ENCODE data around the gene LIMK1.

The LIMK1 gene

DNA sequence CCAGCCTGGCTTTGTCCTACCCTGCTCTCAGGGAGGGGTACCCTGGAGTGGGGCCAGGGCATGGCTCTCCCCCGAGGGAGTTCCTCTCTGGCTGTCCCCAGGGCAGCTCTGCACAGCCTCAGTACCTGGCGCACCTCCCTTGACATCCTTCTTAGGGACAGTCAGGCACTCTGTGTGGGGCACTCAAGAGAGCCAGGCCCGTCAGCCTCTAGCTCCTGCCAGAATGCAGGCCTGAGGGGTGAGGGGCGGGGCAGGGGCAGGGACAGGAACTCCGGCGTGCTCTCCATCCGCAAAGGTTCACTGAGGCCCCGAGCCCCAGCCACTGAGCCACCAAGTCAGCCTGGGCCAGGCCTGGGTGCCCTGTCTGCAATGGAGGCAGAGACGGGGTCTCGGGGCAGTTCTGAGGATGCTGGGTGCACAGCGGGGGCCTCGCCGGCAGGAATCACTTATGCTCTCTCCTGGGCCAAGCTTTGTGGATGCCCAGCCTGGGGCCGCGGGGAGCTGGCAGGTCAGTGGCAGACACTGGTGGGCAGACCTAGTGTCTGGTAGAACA is 10.1 kb downstream of the LIMK1 start:
- H3K4me3 ChIP-seq (ENCODE audit: low read length) = no peak overlapping the region
- H3K9me3 ChIP-seq (replicated peaks; ENCODE audit: insufficient read depth, low read length) = no peaks in the 10 kb centered on the region
- no peak overlapping the region for H3K4me2 ChIP-seq (ENCODE audit: low read depth, low read length)
- no peak overlapping the region for H3K9ac ChIP-seq (ENCODE audit: low read length)
- no peaks in the 10 kb centered on the region for H3K36me3 ChIP-seq (replicated peaks; ENCODE audit: insufficient read depth, low read length)
- no peak overlapping the region for H2AFZ ChIP-seq (ENCODE audit: low read length)
- H3F3A ChIP-seq (ENCODE audit: insufficient read depth, low read length) = no peaks in the 10 kb centered on the region
- no peak for TF ChIP-seq CTCF (IDR thresholded peaks at IDR 0.05; ENCODE audit: low read length)
- TF ChIP-seq EZH2 (optimal IDR thresholded peaks at IDR 0.05; ENCODE audit: low read depth, low read length) = no peak
- no peak for TF ChIP-seq EZH2phosphoT487 (IDR thresholded peaks at IDR 0.05; ENCODE audit: low read length)
- H4K20me1 ChIP-seq (ENCODE audit: insufficient read depth, low read length) = no peaks in the 10 kb centered on the region
- no peak for DNase-seq
- no peaks in the 10 kb centered on the region for H3K27me3 ChIP-seq (replicated peaks; ENCODE audit: insufficient read depth, low read length)
- H3K4me1 ChIP-seq (ENCODE audit: low read length) = no peaks in the 10 kb centered on the region
- no peaks in the 10 kb centered on the region for H3K79me2 ChIP-seq (ENCODE audit: low read length)
- H3K27ac ChIP-seq (ENCODE audit: low read length) = no peak overlapping the region
- no peaks in the 10 kb centered on the region for H3K9me2 ChIP-seq (replicated peaks; ENCODE audit: insufficient read depth, low read length)

GRCh38 chr7:74094224-74095101 is 10.9 kb downstream of the LIMK1 start:
- Histone ChIP-seq H2AFZ (ENCODE audit: low read length) (no peak overlapping the region), H3K4me3 (ENCODE audit: low read length) (no peak overlapping the region), H3K4me1 (ENCODE audit: low read length) (no peaks in the 10 kb centered on the region), H3F3A (ENCODE audit: insufficient read depth, low read length) (no peaks in the 10 kb centered on the region), H4K20me1 (ENCODE audit: insufficient read depth, low read length) (no peaks in the 10 kb centered on the region), H3K9me3 (replicated peaks; ENCODE audit: insufficient read depth, low read length) (no peaks in the 10 kb centered on the region), H3K9me2 (replicated peaks; ENCODE audit: insufficient read depth, low read length) (no peaks in the 10 kb centered on the region), H3K27ac (ENCODE audit: low read length) (no peak overlapping the region), H3K27me3 (replicated peaks; ENCODE audit: insufficient read depth, low read length) (no peaks in the 10 kb centered on the region), H3K36me3 (replicated peaks; ENCODE audit: insufficient read depth, low read length) (no peaks in the 10 kb centered on the region), H3K4me2 (ENCODE audit: low read depth, low read length) (no peak overlapping the region), H3K79me2 (ENCODE audit: low read length) (no peaks in the 10 kb centered on the region), H3K9ac (ENCODE audit: low read length) (no peak overlapping the region)
- no peak for DNase-seq
- no peak for TF ChIP-seq EZH2phosphoT487 (IDR thresholded peaks at IDR 0.05; ENCODE audit: low read length)
- TF ChIP-seq EZH2 (optimal IDR thresholded peaks at IDR 0.05; ENCODE audit: low read depth, low read length) = no peak
- TF ChIP-seq CTCF (IDR thresholded peaks at IDR 0.05; ENCODE audit: low read length) = no peak

- Histone ChIP-seq H3K9me3 (replicated peaks; ENCODE audit: insufficient read depth, low read length) (no peaks in the 10 kb centered on the region), H3K4me2 (ENCODE audit: low read depth, low read length) (no peak overlapping the region), H3K79me2 (ENCODE audit: low read length) (no peaks in the 10 kb centered on the region), H3K9me2 (replicated peaks; ENCODE audit: insufficient read depth, low read length) (no peaks in the 10 kb centered on the region), H3K4me3 (ENCODE audit: low read length) (no peak overlapping the region), H3F3A (ENCODE audit: insufficient read depth, low read length) (no peaks in the 10 kb centered on the region), H3K36me3 (replicated peaks; ENCODE audit: insufficient read depth, low read length) (no peaks in the 10 kb centered on the region), H3K27ac (ENCODE audit: low read length) (no peak overlapping the region), H3K9ac (ENCODE audit: low read length) (no peak overlapping the region), H3K27me3 (replicated peaks; ENCODE audit: insufficient read depth, low read length) (no peaks in the 10 kb centered on the region), H4K20me1 (ENCODE audit: insufficient read depth, low read length) (no peaks in the 10 kb centered on the region), H3K4me1 (ENCODE audit: low read length) (no peaks in the 10 kb centered on the region), H2AFZ (ENCODE audit: low read length) (no peak overlapping the region)
- DNase-seq = no peak
- TF ChIP-seq EZH2phosphoT487 (IDR thresholded peaks at IDR 0.05; ENCODE audit: low read length) (no peak), EZH2 (optimal IDR thresholded peaks at IDR 0.05; ENCODE audit: low read depth, low read length) (no peak), CTCF (IDR thresholded peaks at IDR 0.05; ENCODE audit: low read length) (no peak)
These were observed 11.5 kb downstream of the LIMK1 start for GRCh38 chr7:74095135-74095534.
